22Rv1 (cell line): Measurements from ENCODE around the gene PRMT2.

Experiments used
- CTCF ChIP-seq: fragments of 450-650 bp; IDR thresholded peaks from 2 replicates; pipeline ENCODE4 v1.5.1; 2017; ENCODE audit warnings: mild to moderate bottlenecking
- ZFX ChIP-seq: fragments of 450-650 bp; IDR thresholded peaks from 2 replicates; pipeline ENCODE4 v1.6.1; 2017; ENCODE audit warnings: antibody characterized with exemption, borderline replicate concordance

GRCh38 chr21:46650476-46651098 lies 15.1 kb downstream of the PRMT2 start:
- TF ChIP-seq CTCF (no peak), ZFX (no peak)
